ENCODE results near the gene NUP160.
"Not testable (repeated sequence)": the region's sequence is repeated elsewhere in the genome, so short reads cannot be mapped to it uniquely, and the experiment has no call there.

GRCh38 chr11:47875858-47876257 lies 27.7 kb upstream of the NUP160 start:
- TF ChIP-seq EZH2 (IDR thresholded peaks at IDR 0.05); POLR2AphosphoS5 (IDR thresholded peaks at IDR 0.05; ENCODE audit: borderline replicate concordance, low read depth, low read length): not testable (repeated sequence)

Data from SK-N-MC (cell line).